G401.6 (cell line): ENCODE measurements around the gene RPL35.
A peak's percentile ranks its signal among the peaks of the same experiment; 100 is the strongest.

Experiments
- FAIRE-seq: peaks from 2 replicates; lab custom pipeline; 2012; peaks lifted over from hg19 to GRCh38; lab: Jason Lieb, UNC

RPL35 gene

GRCh38 chr9:124818431-124819281 is 43.1 kb downstream of the RPL35 start:
- FAIRE-seq: no peak

- FAIRE-seq: no peak
Observed at GRCh38 chr9:124815601-124816000, 46.2 kb downstream of the RPL35 start.

- no peak for FAIRE-seq
Observed at GRCh38 chr9:124814164-124814535, 47.6 kb downstream of the RPL35 start.

GRCh38 chr9:124813501-124814163 is 48.1 kb downstream of the RPL35 start:
- FAIRE-seq: no peak

- FAIRE-seq: no peak
Observed at GRCh38 chr9:124813041-124813440, 48.7 kb downstream of the RPL35 start.

- peak; percentile 86 for FAIRE-seq
Observed at GRCh38 chr9:124812441-124812876, 49.3 kb downstream of the RPL35 start.

GRCh38 chr9:124810663-124811355 is 50.9 kb downstream of the RPL35 start:
- peak; percentile 27 for FAIRE-seq

- no peak for FAIRE-seq
Observed at GRCh38 chr9:124809741-124810500, 51.8 kb downstream of the RPL35 start.

- no peak for FAIRE-seq
Observed at GRCh38 chr9:124809211-124809610, 52.5 kb downstream of the RPL35 start.

- no peak for FAIRE-seq
Observed at GRCh38 chr9:124808246-124808956, 53.4 kb downstream of the RPL35 start.
